ENCODE results near the gene SLC29A4.
A peak's percentile ranks its signal among the peaks of the same experiment; 100 is the strongest.

Gene SLC29A4

GRCh38 chr7:5283421-5284303 lies 919 bp downstream of the SLC29A4 start:
- TF ChIP-seq, protein P1, sequence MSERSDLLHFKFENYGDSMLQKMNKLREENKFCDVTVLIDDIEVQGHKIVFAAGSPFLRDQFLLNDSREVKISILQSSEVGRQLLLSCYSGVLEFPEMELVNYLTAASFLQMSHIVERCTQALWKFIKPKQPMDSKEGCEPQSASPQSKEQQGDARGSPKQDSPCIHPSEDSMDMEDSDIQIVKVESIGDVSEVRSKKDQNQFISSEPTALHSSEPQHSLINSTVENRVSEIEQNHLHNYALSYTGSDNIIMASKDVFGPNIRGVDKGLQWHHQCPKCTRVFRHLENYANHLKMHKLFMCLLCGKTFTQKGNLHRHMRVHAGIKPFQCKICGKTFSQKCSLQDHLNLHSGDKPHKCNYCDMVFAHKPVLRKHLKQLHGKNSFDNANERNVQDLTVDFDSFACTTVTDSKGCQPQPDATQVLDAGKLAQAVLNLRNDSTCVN (tag by site-specific recombination; optimal IDR thresholded peaks at IDR 0.05): peak; percentile 24
- 0 out of 2 replicates have a peak, but pooled peaks have one; percentile 12 for TF ChIP-seq ZNF121 (tag by site-specific recombination; IDR thresholded peaks at IDR 0.05)
- TF ChIP-seq, protein P2, sequence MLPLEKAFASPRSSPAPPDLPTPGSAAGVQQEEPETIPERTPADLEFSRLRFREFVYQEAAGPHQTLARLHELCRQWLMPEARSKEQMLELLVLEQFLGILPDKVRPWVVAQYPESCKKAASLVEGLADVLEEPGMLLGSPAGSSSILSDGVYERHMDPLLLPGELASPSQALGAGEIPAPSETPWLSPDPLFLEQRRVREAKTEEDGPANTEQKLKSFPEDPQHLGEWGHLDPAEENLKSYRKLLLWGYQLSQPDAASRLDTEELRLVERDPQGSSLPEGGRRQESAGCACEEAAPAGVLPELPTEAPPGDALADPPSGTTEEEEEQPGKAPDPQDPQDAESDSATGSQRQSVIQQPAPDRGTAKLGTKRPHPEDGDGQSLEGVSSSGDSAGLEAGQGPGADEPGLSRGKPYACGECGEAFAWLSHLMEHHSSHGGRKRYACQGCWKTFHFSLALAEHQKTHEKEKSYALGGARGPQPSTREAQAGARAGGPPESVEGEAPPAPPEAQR (tag by site-specific recombination; IDR thresholded peaks at IDR 0.05): no peak
- TF ChIP-seq GLIS2 (tag by site-specific recombination; IDR thresholded peaks at IDR 0.05): peak; percentile 33; the same call in 1 of the 2 replicates
- ChIA-PET POLR2A (no interaction called here), CTCF (interaction anchor here (0.6 to 0.7 kb wide), 2 partner anchors 46 to 188 kb away, joined by 4 to 6 read pairs; no protein-coding TSS in a partner anchor)
- Histone ChIP-seq H3K27ac (ENCODE audit: extremely low read depth, low read depth, low read length) (no peak overlapping the region), H3K9me3 (ENCODE audit: control insufficient read depth, insufficient read depth, low read depth, low read length) (no peaks in the 10 kb centered on the region), H3K4me1 (ENCODE audit: control insufficient read depth, insufficient read depth, low read length) (no peaks in the 10 kb centered on the region; the same call in 1 of the 2 replicates), H3K4me3 (ENCODE audit: low read depth, low read length) (peak overlapping the region; percentile 38), H3K36me3 (ENCODE audit: control insufficient read depth in 2 of 2, insufficient read depth in 1 of 2, low read length in 2 of 2) (no peaks in the 10 kb centered on the region)

- H3K4me3 ChIP-seq (ENCODE audit: low read depth, low read length): no peak overlapping the region
- POLR2A ChIA-PET: interaction anchor here (0.6 to 1.0 kb wide), 2 partner anchors 44 to 551 kb away, joined by 3 to 4 read pairs; no protein-coding TSS in a partner anchor
- CTCF ChIA-PET: interaction anchor here (0.6 to 1.5 kb wide), 8 partner anchors 15 to 187 kb away, joined by 3 to 7 read pairs (median 4); no protein-coding TSS in a partner anchor
- H3K27ac ChIP-seq (ENCODE audit: extremely low read depth, low read depth, low read length): no peak overlapping the region
- H3K4me1 ChIP-seq (ENCODE audit: control insufficient read depth, insufficient read depth, low read length): no peaks in the 10 kb centered on the region; the same call in 1 of the 2 replicates
- no peaks in the 10 kb centered on the region for H3K9me3 ChIP-seq (ENCODE audit: control insufficient read depth, insufficient read depth, low read depth, low read length)
- H3K36me3 ChIP-seq (ENCODE audit: control insufficient read depth in 2 of 2, insufficient read depth in 1 of 2, low read length in 2 of 2): no peaks in the 10 kb centered on the region
- TF ChIP-seq ZNF274 (IDR thresholded peaks at IDR 0.05; ENCODE audit: low read length): no peak
- no peak for TF ChIP-seq ZNF274 (tag by site-specific recombination; IDR thresholded peaks at IDR 0.05; ENCODE audit: borderline replicate concordance)
- no peak for TF ChIP-seq ZNF558 (tag by site-specific recombination; IDR thresholded peaks at IDR 0.05)
- TF ChIP-seq HIC1 (tag by site-specific recombination; IDR thresholded peaks at IDR 0.05): peak; percentile 49; the same call in 1 of the 2 replicates
- peak; percentile 20; the same call in 1 of the 2 replicates for TF ChIP-seq GLIS1 (tag by site-specific recombination; IDR thresholded peaks at IDR 0.05)
- peak; percentile 49; the same call in 1 of the 2 replicates for TF ChIP-seq ZFHX2 (tag by site-specific recombination; conservative IDR thresholded peaks at IDR 0.05)
- TF ChIP-seq GLIS2 (tag by site-specific recombination; IDR thresholded peaks at IDR 0.05): peak; percentile 37; the same call in 1 of the 2 replicates
- TF ChIP-seq ZNF114 (tag by site-specific recombination; IDR thresholded peaks at IDR 0.05): no peak
- no peak for TF ChIP-seq ZNF416 (tag by site-specific recombination; IDR thresholded peaks at IDR 0.05)
- no peak for TF ChIP-seq ZNF624 (tag by site-specific recombination; IDR thresholded peaks at IDR 0.05)
- TF ChIP-seq KLF1 (tag by site-specific recombination; IDR thresholded peaks at IDR 0.05): no peak
- TF ChIP-seq EGR2 (tag by site-specific recombination; IDR thresholded peaks at IDR 0.05; ENCODE audit: low read depth): peak; percentile 36; the same call in 1 of the 2 replicates
- TF ChIP-seq ZNF571 (tag by site-specific recombination; IDR thresholded peaks at IDR 0.05): no peak
- TF ChIP-seq, protein P3, sequence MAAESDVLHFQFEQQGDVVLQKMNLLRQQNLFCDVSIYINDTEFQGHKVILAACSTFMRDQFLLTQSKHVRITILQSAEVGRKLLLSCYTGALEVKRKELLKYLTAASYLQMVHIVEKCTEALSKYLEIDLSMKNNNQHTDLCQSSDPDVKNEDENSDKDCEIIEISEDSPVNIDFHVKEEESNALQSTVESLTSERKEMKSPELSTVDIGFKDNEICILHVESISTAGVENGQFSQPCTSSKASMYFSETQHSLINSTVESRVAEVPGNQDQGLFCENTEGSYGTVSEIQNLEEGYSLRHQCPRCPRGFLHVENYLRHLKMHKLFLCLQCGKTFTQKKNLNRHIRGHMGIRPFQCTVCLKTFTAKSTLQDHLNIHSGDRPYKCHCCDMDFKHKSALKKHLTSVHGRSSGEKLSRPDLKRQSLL (tag by site-specific recombination; IDR thresholded peaks at IDR 0.05): no peak
- no peak for TF ChIP-seq ZNF211 (tag by site-specific recombination; IDR thresholded peaks at IDR 0.05; ENCODE audit: low read depth)
- TF ChIP-seq, protein P1 (tag by site-specific recombination; optimal IDR thresholded peaks at IDR 0.05): peak; percentile 8
- TF ChIP-seq, protein P4, sequence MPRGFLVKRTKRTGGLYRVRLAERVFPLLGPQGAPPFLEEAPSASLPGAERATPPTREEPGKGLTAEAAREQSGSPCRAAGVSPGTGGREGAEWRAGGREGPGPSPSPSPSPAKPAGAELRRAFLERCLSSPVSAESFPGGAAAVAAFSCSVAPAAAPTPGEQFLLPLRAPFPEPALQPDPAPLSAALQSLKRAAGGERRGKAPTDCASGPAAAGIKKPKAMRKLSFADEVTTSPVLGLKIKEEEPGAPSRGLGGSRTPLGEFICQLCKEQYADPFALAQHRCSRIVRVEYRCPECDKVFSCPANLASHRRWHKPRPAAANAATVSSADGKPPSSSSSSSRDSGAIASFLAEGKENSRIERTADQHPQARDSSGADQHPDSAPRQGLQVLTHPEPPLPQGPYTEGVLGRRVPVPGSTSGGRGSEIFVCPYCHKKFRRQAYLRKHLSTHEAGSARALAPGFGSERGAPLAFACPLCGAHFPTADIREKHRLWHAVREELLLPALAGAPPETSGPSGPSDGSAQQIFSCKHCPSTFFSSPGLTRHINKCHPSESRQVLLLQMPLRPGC (tag by site-specific recombination; IDR thresholded peaks at IDR 0.05): no peak
- TF ChIP-seq ZBTB20 (tag by site-specific recombination; IDR thresholded peaks at IDR 0.05): no peak
- TF ChIP-seq ZNF48 (tag by site-specific recombination; IDR thresholded peaks at IDR 0.05): no peak
Measured at GRCh38 chr7:5284304-5285281, 1.9 kb downstream of the SLC29A4 start.
